Right lobe of liver (tissue), 4 donors: ENCODE measurements around the gene ATXN10.

Experiments used
- CTCF ChIP-seq, 4 donors: fragments of 200-600 bp in 3 of 4; fragments of 450-650 bp in 1 of 4; IDR thresholded peaks; one replicate each; pipeline versions ENCODE4 v1.5.1 to v1.8.0; 2016 to 2022; ENCODE audit warnings: antibody characterized with exemption in 4 of 4, mild to moderate bottlenecking in 2 of 4
- POLR2A ChIP-seq: fragments of 450-650 bp; IDR thresholded peaks from one replicate; pipeline ENCODE4 v1.6.1; 2017; ENCODE audit warnings: antibody characterized with exemption, mild to moderate bottlenecking
- donor health status: DM: no; HTN: no; CAD: no.
- donor health status: DM: no; HTN: no; CAD: no.
- donor health status: DM: no; HTN: yes; CAD: no.

DNA sequence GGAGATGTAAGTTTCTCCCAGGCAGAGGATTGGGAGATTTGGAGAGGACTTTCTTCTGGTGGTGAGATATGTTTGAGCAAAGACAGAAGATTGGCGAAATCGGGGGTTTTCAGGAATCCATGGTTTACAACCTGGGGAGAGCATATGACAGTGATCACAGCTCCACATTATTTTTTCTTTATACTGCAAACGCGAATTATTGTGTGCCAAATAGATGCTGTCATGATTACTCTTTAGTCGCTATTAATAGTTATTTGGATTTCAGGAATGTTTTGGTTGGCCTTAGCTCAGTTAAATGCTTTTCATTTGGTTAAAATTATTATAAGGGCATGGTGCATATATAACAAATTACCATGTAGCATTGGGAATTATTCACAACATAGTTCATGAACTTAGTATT, 15.2 kb downstream of the ATXN10 start:
- TF ChIP-seq CTCF (IDR thresholded peaks at IDR 0.05) = no peak
- no peak for TF ChIP-seq POLR2A
